Liver (tissue), 9 donors: ENCODE results near the gene PLPP4. TPM values are rescaled to one million over a fixed set of nuclear protein-coding genes. Genes with fewer than 3 reads are reported as not detected.

ENCODE experiments used
- DNase-seq: peaks from one replicate; pipeline ENCODE4 v3.0.0-alpha.2; 2017; ENCODE audit warnings: low spot score
- H3K27ac ChIP-seq, 2 donors: one replicate each; pipeline ENCODE4 v1.7.0; 2013; ENCODE audit warnings: inconsistent platforms in 2 of 2, low read length in 2 of 2, control low read depth in 1 of 2, low read depth in 1 of 2, mild to moderate bottlenecking in 1 of 2
- H3K27me3 ChIP-seq, 4 donors: one replicate each; pipeline versions ENCODE4 v1.6.1 to v1.7.0; 2013; ENCODE audit warnings: low read length in 3 of 4, inconsistent platforms in 1 of 4, mild to moderate bottlenecking in 1 of 4, moderate library complexity in 1 of 4; ENCODE audit not compliant: control insufficient read depth in 4 of 4, insufficient read depth in 4 of 4
- H3K36me3 ChIP-seq, 4 donors: one replicate each; pipeline versions ENCODE4 v1.6.1 to v1.7.0; 2013; ENCODE audit warnings: low read length in 3 of 4, mild to moderate bottlenecking in 3 of 4, low read depth in 1 of 4, moderate library complexity in 1 of 4; ENCODE audit not compliant: control insufficient read depth in 4 of 4, insufficient read depth in 3 of 4
- H3K4me1 ChIP-seq, 4 donors: one replicate each; pipeline versions ENCODE4 v1.6.1 to v1.7.0; 2013; ENCODE audit warnings: low read length in 3 of 4, mild to moderate bottlenecking in 3 of 4, moderate library complexity in 1 of 4; ENCODE audit not compliant: control insufficient read depth in 4 of 4, insufficient read depth in 4 of 4
- H3K4me3 ChIP-seq, 3 donors: one replicate each; pipeline versions ENCODE4 v1.6.1 to v1.7.0; 2013; ENCODE audit warnings: low read length in 3 of 3, control low read depth in 1 of 3, low read depth in 1 of 3, mild to moderate bottlenecking in 1 of 3
- H3K9ac ChIP-seq, 2 donors: one replicate each; pipeline ENCODE4 v1.7.0; 2013; ENCODE audit warnings: low read length in 2 of 2, mild to moderate bottlenecking in 2 of 2, moderate library complexity in 2 of 2, control low read depth in 1 of 2, low read depth in 1 of 2
- H3K9me3 ChIP-seq, 4 donors: one replicate each; pipeline versions ENCODE4 v1.6.1 to v1.7.0; 2013; ENCODE audit warnings: low read length in 3 of 4; ENCODE audit not compliant: control insufficient read depth in 4 of 4
- EGR1 ChIP-seq, 2 donors: IDR thresholded peaks; 2 replicates each; pipeline ENCODE4 v1.6.1; 2016 to 2018; ENCODE audit warnings: antibody characterized with exemption in 2 of 2, low read depth in 2 of 2
- FOXA2 ChIP-seq: IDR thresholded peaks from 2 replicates; pipeline ENCODE4 v1.6.1; 2016; ENCODE audit warnings: antibody characterized with exemption
- GABPA ChIP-seq, 2 donors: IDR thresholded peaks in 1 of 2; conservative IDR thresholded peaks in 1 of 2; 2 replicates each; pipeline ENCODE4 v1.6.1; 2016; ENCODE audit warnings: antibody characterized with exemption in 2 of 2, mild to moderate bottlenecking in 1 of 2, moderate library complexity in 1 of 2
- HNF4A ChIP-seq, 2 donors: conservative IDR thresholded peaks; 2 replicates each; pipeline ENCODE4 v1.6.1; 2016; ENCODE audit warnings: antibody characterized with exemption in 2 of 2, mild to moderate bottlenecking in 2 of 2
- HNF4G ChIP-seq: IDR thresholded peaks from 2 replicates; pipeline ENCODE4 v1.6.1; 2016; ENCODE audit warnings: antibody characterized with exemption
- JUND ChIP-seq, 2 donors: IDR thresholded peaks; 2 replicates each; pipeline ENCODE4 v1.6.1; 2016; ENCODE audit warnings: antibody characterized with exemption in 2 of 2
- RAD21 ChIP-seq, 2 donors: IDR thresholded peaks; 2 replicates each; pipeline ENCODE4 v1.6.1; 2016; ENCODE audit warnings: antibody characterized with exemption in 2 of 2, mild to moderate bottlenecking in 2 of 2
- RXRA ChIP-seq, 2 donors: IDR thresholded peaks; 2 replicates each; pipeline ENCODE4 v1.6.1; 2017 to 2018; ENCODE audit warnings: antibody characterized with exemption in 2 of 2, mild to moderate bottlenecking in 1 of 2
- SP1 ChIP-seq: IDR thresholded peaks from 2 replicates; pipeline ENCODE4 v1.6.1; 2018; ENCODE audit warnings: antibody characterized with exemption, mild to moderate bottlenecking
- TAF1 ChIP-seq: conservative IDR thresholded peaks from 2 replicates; pipeline ENCODE4 v1.6.1; 2016; ENCODE audit warnings: antibody characterized with exemption, mild to moderate bottlenecking
- YY1 ChIP-seq: IDR thresholded peaks from 2 replicates; pipeline ENCODE4 v1.6.1; 2016; ENCODE audit warnings: antibody characterized with exemption, mild to moderate bottlenecking
- WGBS: extraction: QIAGEN DNeasy Blood & Tissue Kit; methylation state at CpG from one replicate; pipeline ENCODE4 v1.1.7; 2013; 5-methylcytosine and 5-hydroxymethylcytosine counted together
- polyA plus RNA-seq, 2 donors: library from polyadenylated mRNA; stranded (reverse) in 1 of 2; unstranded in 1 of 2; fragments of 200-250 nt in 1 of 2; fragments of >200 nt in 1 of 2; fragmentation: Nextera tagmentation in 1 of 2; extraction: Ambion mirVana in 1 of 2; gene quantifications; one replicate each; pipeline versions ENCODE4 v1.2.1 to v1.2.3, GENCODE V29; 2013 to 2015
- total RNA-seq, 2 donors: library from RNA; depleted of rRNA; stranded (reverse); fragments of >200 nt; gene quantifications; one replicate each; pipeline ENCODE4 v1.2.3, GENCODE V29; 2014
- TF ChIP-seq, protein P1 (sequence below): IDR thresholded peaks from 2 replicates; pipeline ENCODE4 v1.6.1; 2016; ENCODE audit warnings: antibody characterized with exemption
- TF ChIP-seq, protein P2 (sequence below): IDR thresholded peaks from 2 replicates; pipeline ENCODE4 v1.6.1; 2016; ENCODE audit warnings: antibody characterized with exemption, mild to moderate bottlenecking
- TF ChIP-seq, protein P3 (sequence below): IDR thresholded peaks from 2 replicates; pipeline ENCODE4 v1.6.1; 2016; ENCODE audit warnings: antibody characterized with exemption
- TF ChIP-seq, protein P4 (sequence below): IDR thresholded peaks from 2 replicates; pipeline ENCODE4 v1.6.1; 2016; ENCODE audit warnings: antibody characterized with exemption
- TF ChIP-seq, protein P5 (sequence below): fragments of 150-350 bp; IDR thresholded peaks from 2 replicates; pipeline ENCODE4 v1.5.1; 2017; ENCODE audit warnings: improper control_type of control experiment, low read depth, low read length; ENCODE audit not compliant: missing input control
- donor health status: healthy.
- donor health status: healthy.
- donor health status: healthy.
- donor health status: healthy.
- donor health status: healthy.

The PLPP4 gene
- total and polyA plus RNA-seq, 4 donors, result 0.14 to 2.8 (median 0.93) TPM

DNA sequence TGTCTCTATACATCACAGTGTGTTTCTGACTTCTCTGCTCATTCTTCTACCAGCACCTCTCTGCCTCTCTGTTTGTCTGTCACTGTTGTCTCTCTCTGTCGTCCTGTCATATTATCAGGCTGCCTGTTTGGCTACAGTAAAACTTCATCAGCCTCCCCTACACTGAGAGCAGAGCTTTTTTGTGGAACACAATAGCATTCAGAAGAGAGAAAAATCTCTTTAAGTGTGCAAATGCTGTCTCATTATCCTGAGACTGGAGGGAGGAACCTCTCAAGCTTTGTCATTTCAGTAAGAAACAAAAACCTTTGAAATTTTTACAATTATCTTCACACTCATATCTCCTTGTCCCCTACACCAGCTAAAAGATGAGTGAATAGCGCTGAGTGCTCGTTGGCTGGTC is 148.4 kb downstream of the PLPP4 start:
- DNase-seq, result no peak
- peaks cover 0 to 4% (median 1%) of the 10 kb centered on the region in 4 donors for H3K27me3 ChIP-seq
- H3K36me3 ChIP-seq, result no peaks in the 10 kb centered on the region
- H3K9me3 ChIP-seq, result peaks cover 0 to 3% (median 1%) of the 10 kb centered on the region in 4 donors
- TF ChIP-seq, protein P1, sequence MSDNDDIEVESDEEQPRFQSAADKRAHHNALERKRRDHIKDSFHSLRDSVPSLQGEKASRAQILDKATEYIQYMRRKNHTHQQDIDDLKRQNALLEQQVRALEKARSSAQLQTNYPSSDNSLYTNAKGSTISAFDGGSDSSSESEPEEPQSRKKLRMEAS, result no peak
- TF ChIP-seq, protein P2, sequence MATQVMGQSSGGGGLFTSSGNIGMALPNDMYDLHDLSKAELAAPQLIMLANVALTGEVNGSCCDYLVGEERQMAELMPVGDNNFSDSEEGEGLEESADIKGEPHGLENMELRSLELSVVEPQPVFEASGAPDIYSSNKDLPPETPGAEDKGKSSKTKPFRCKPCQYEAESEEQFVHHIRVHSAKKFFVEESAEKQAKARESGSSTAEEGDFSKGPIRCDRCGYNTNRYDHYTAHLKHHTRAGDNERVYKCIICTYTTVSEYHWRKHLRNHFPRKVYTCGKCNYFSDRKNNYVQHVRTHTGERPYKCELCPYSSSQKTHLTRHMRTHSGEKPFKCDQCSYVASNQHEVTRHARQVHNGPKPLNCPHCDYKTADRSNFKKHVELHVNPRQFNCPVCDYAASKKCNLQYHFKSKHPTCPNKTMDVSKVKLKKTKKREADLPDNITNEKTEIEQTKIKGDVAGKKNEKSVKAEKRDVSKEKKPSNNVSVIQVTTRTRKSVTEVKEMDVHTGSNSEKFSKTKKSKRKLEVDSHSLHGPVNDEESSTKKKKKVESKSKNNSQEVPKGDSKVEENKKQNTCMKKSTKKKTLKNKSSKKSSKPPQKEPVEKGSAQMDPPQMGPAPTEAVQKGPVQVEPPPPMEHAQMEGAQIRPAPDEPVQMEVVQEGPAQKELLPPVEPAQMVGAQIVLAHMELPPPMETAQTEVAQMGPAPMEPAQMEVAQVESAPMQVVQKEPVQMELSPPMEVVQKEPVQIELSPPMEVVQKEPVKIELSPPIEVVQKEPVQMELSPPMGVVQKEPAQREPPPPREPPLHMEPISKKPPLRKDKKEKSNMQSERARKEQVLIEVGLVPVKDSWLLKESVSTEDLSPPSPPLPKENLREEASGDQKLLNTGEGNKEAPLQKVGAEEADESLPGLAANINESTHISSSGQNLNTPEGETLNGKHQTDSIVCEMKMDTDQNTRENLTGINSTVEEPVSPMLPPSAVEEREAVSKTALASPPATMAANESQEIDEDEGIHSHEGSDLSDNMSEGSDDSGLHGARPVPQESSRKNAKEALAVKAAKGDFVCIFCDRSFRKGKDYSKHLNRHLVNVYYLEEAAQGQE, result no peak
- TF ChIP-seq SP1 (no peak), JUND (IDR thresholded peaks at IDR 0.05) (no peak), HNF4A (conservative IDR thresholded peaks at IDR 0.05) (no peak), YY1 (no peak), HNF4G (no peak), TAF1 (no peak), RXRA (IDR thresholded peaks at IDR 0.05) (no peak), FOXA2 (no peak)
- TF ChIP-seq, protein P3, sequence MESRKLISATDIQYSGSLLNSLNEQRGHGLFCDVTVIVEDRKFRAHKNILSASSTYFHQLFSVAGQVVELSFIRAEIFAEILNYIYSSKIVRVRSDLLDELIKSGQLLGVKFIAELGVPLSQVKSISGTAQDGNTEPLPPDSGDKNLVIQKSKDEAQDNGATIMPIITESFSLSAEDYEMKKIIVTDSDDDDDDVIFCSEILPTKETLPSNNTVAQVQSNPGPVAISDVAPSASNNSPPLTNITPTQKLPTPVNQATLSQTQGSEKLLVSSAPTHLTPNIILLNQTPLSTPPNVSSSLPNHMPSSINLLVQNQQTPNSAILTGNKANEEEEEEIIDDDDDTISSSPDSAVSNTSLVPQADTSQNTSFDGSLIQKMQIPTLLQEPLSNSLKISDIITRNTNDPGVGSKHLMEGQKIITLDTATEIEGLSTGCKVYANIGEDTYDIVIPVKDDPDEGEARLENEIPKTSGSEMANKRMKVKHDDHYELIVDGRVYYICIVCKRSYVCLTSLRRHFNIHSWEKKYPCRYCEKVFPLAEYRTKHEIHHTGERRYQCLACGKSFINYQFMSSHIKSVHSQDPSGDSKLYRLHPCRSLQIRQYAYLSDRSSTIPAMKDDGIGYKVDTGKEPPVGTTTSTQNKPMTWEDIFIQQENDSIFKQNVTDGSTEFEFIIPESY, result no peak
- TF ChIP-seq, protein P4, sequence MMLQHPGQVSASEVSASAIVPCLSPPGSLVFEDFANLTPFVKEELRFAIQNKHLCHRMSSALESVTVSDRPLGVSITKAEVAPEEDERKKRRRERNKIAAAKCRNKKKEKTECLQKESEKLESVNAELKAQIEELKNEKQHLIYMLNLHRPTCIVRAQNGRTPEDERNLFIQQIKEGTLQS, result no peak
- no peak overlapping the region for H3K9ac ChIP-seq
- H3K27ac ChIP-seq, result no peak overlapping the region
- WGBS, result 60% methylated on average over 3 of the region's 3 CpGs
- no peaks in the 10 kb centered on the region for H3K4me1 ChIP-seq
- no peak overlapping the region for H3K4me3 ChIP-seq

DNA sequence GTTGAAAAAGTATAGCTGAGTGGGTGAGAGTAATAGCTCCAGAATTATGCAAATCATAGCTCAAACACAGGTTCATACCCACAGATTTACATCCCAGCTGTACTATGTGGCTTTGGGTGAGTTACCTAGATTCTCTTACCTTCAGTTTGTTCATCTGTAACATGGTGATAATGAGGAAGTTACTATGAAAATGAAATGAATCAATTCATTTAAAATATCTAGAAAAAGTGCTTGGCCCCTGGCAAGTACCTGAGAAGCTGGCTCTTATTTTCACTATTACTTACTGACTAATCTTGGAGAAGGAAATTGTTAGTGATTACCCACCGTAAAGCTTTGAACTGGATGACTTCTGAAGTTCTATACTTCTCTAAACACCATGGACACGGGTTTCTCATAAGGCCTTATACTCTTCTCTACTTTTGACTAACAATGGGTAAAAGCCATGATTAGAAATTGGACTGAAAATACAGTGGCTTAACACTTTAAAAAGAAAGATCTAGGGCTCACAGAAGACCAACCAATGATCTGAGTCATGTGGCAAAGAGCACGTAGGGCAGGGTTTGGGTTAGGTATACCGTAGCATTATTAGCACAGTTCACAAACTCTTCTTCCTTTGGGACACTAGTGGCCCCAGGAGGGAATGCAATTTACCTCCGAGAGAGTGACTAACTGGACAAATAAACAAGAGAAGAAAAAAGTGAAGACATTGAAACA is 149.2 kb downstream of the PLPP4 start:
- 72% methylated on average over 5 of the region's 5 CpGs for WGBS
- no peak for DNase-seq
- Histone ChIP-seq H3K4me3 (no peak overlapping the region), H3K4me1 (no peaks in the 10 kb centered on the region), H3K36me3 (no peaks in the 10 kb centered on the region), H3K27me3 (peaks cover 0 to 4% (median 1%) of the 10 kb centered on the region in 4 donors), H3K27ac (no peak overlapping the region), H3K9me3 (peaks cover 0 to 3% (median 1%) of the 10 kb centered on the region in 4 donors), H3K9ac (no peak overlapping the region)
- TF ChIP-seq JUND (IDR thresholded peaks at IDR 0.05) (no peak), EGR1 (IDR thresholded peaks at IDR 0.05; ENCODE audit: low read depth in 2 of 2) (no peak), SP1 (no peak), YY1 (no peak), GABPA (IDR thresholded peaks at IDR 0.05 in 1 of 2, conservative IDR thresholded peaks at IDR 0.05 in 1 of 2) (no peak), RAD21 (IDR thresholded peaks at IDR 0.05) (no peak)
- TF ChIP-seq, protein P5, sequence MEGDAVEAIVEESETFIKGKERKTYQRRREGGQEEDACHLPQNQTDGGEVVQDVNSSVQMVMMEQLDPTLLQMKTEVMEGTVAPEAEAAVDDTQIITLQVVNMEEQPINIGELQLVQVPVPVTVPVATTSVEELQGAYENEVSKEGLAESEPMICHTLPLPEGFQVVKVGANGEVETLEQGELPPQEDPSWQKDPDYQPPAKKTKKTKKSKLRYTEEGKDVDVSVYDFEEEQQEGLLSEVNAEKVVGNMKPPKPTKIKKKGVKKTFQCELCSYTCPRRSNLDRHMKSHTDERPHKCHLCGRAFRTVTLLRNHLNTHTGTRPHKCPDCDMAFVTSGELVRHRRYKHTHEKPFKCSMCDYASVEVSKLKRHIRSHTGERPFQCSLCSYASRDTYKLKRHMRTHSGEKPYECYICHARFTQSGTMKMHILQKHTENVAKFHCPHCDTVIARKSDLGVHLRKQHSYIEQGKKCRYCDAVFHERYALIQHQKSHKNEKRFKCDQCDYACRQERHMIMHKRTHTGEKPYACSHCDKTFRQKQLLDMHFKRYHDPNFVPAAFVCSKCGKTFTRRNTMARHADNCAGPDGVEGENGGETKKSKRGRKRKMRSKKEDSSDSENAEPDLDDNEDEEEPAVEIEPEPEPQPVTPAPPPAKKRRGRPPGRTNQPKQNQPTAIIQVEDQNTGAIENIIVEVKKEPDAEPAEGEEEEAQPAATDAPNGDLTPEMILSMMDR, result no peak
- TF ChIP-seq, protein P4, result no peak
- TF ChIP-seq, protein P1, result no peak
- TF ChIP-seq, protein P3, result no peak
